ENCODE data around the gene PDZRN3. TPM values are rescaled to one million over a fixed set of nuclear protein-coding genes. Genes with fewer than 3 reads are reported as not detected.

Gene PDZRN3
- total RNA-seq, 1 donor from 2014 or later, result 4.1 TPM

DNA sequence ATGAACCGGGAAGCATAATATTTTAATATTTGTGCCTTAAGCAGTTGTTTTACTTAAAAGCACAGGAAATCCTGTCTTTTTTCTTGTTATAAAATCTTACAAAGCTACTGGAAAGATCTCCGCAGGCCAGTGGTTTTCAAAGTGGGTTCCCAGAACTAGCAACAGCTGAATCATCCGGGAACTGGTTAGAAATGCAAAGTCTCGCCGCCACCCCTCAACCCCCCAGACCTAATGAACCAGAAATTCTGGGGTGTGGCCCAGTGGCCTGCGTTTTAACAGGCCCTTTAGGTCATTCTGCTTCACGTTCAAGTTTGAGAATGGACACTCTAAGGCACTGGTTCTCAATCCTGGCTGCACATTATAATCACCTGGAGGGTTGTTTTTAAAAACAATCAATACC is 74.7 kb downstream of the PDZRN3 start:
- TF ChIP-seq, protein P1, sequence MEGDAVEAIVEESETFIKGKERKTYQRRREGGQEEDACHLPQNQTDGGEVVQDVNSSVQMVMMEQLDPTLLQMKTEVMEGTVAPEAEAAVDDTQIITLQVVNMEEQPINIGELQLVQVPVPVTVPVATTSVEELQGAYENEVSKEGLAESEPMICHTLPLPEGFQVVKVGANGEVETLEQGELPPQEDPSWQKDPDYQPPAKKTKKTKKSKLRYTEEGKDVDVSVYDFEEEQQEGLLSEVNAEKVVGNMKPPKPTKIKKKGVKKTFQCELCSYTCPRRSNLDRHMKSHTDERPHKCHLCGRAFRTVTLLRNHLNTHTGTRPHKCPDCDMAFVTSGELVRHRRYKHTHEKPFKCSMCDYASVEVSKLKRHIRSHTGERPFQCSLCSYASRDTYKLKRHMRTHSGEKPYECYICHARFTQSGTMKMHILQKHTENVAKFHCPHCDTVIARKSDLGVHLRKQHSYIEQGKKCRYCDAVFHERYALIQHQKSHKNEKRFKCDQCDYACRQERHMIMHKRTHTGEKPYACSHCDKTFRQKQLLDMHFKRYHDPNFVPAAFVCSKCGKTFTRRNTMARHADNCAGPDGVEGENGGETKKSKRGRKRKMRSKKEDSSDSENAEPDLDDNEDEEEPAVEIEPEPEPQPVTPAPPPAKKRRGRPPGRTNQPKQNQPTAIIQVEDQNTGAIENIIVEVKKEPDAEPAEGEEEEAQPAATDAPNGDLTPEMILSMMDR (IDR thresholded peaks at IDR 0.05; ENCODE audit: insufficient read depth, low read length, poor library complexity, severe bottlenecking), result no peak
- Histone ChIP-seq H3K27me3 (ENCODE audit: control insufficient read depth, insufficient read depth, low read length) (no peaks in the 10 kb centered on the region), H3K36me3 (ENCODE audit: control insufficient read depth, insufficient read depth, low read length) (no peaks in the 10 kb centered on the region), H3K4me3 (ENCODE audit: low read depth, low read length) (no peak overlapping the region)
- no peak for DNase-seq (ENCODE audit: low read depth)

DNA sequence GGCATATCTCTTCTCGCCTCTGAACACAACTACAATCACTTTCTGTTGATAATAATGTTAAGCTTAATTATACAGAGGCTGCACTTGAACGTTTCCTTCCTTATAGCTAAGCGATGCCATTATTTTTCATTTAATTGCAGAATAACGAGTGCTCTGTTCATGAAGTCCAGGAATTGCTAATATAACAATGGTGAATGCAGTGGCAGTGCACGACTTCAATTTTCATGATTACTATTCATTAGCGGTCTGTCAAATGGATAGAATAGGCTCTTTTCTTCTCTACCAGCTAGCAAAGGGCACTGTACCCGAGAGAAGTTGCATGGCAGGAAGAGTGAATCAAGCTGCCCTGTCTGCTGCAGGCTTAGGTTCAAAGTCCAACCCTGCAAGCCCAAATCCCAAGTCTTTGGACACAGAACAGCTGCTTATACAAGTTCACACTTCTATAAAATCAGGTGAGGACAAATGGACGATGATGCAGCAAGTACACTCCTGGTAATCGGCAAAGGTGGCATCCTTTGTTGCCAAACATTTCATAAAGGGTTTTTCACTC is 75.6 kb downstream of the PDZRN3 start:
- TF ChIP-seq, protein P1 (IDR thresholded peaks at IDR 0.05; ENCODE audit: insufficient read depth, low read length, poor library complexity, severe bottlenecking), result no peak
- no peaks in the 10 kb centered on the region for H3K27me3 ChIP-seq (ENCODE audit: control insufficient read depth, insufficient read depth, low read length)
- H3K36me3 ChIP-seq (ENCODE audit: control insufficient read depth, insufficient read depth, low read length), result no peaks in the 10 kb centered on the region
- no peak for DNase-seq (ENCODE audit: low read depth)
- H3K4me3 ChIP-seq (ENCODE audit: low read depth, low read length), result no peak overlapping the region

DNA sequence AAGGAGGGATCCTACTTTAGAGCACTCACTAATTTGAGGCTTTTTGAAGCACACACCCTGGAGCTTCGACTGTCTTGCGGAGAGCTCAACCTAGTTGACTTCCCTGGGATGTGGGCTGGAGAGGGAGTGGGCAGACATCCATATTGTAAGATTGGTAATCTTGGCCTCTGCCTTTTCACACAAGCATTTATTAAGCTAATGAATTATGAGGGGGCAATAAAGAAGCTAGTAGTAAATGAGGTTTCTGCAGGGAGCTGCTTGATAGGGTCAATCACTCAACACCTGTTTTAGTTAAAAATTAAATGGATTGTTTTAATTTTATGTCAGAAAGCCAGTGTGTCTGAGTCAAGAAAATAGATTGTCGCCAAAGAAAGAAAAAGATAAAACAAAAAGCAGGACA is 76.3 kb downstream of the PDZRN3 start:
- DNase-seq (ENCODE audit: low read depth), result no peak
- TF ChIP-seq, protein P1 (IDR thresholded peaks at IDR 0.05; ENCODE audit: insufficient read depth, low read length, poor library complexity, severe bottlenecking), result no peak

DNA sequence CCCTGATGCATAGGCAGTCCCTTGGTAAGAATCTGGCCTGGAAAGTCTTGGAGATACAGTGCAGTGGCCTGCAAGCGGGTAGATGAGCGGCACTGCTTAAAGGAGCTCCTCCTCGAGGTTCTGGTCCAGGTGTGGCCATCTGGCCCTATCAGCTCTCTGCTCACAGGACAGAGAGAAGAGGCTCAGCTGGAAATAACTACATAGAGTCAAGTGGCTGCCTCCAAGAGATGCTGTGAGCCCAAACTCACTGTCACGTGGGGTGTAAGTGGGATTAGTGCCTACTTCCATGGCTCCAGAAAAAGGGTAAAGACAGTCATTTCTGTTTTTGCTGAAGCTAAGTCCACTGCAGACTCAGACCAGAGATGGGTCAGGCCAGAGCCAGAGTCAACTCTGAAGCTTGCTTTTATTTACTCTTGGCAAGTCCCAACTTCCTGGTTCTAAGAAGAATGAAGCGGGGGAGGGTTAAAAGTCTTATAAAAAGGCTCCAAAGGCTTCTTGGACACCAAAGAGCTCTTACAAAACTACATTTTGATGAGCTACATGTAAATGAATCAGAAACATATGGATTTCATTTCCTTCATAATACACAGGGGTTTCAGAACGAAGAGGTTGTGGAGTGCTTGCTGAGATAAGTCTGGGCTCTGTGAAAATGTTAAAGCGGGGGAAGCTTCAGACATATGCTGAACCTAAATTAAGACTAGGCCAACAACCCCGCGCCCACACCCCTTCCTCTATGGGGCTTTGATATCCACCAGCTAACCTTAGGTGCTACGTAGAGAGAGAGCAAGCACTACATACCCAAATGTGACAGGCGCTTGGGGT is 77.1 kb downstream of the PDZRN3 start:
- TF ChIP-seq, protein P1 (IDR thresholded peaks at IDR 0.05; ENCODE audit: insufficient read depth, low read length, poor library complexity, severe bottlenecking), result no peak
- no peak overlapping the region for H3K4me3 ChIP-seq (ENCODE audit: low read depth, low read length)
- no peaks in the 10 kb centered on the region for H3K36me3 ChIP-seq (ENCODE audit: control insufficient read depth, insufficient read depth, low read length)
- H3K27me3 ChIP-seq (ENCODE audit: control insufficient read depth, insufficient read depth, low read length), result no peaks in the 10 kb centered on the region
- no peak for DNase-seq (ENCODE audit: low read depth)

More for the DNA sequence above, 76.3 kb downstream of the PDZRN3 start:
- H3K36me3 ChIP-seq (ENCODE audit: control insufficient read depth, insufficient read depth, low read length), result no peaks in the 10 kb centered on the region
- H3K4me3 ChIP-seq (ENCODE audit: low read depth, low read length), result no peak overlapping the region
- no peaks in the 10 kb centered on the region for H3K27me3 ChIP-seq (ENCODE audit: control insufficient read depth, insufficient read depth, low read length)

DNA sequence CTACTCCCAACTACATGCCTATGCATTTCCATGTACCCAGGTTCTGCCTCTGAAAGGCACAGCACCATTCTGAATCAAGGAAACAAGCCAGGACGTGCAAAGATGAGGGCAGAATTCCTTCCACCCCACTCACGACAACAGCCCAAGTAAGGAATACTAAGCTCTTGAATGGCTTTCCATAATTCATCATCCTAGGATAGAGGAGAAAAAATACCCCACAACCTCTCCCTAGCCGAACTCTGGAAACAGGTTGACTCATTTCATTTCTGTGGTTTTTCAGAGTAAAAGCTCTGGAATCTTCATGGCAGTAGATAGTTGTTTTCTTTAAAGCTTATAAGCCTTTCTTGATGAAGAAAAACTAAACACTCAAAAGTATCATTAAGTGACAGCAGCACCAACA is 77.8 kb downstream of the PDZRN3 start:
- Histone ChIP-seq H3K4me3 (ENCODE audit: low read depth, low read length) (no peak overlapping the region), H3K27me3 (ENCODE audit: control insufficient read depth, insufficient read depth, low read length) (no peaks in the 10 kb centered on the region), H3K36me3 (ENCODE audit: control insufficient read depth, insufficient read depth, low read length) (no peaks in the 10 kb centered on the region)
- peak; percentile 44 for DNase-seq (ENCODE audit: low read depth)
- TF ChIP-seq, protein P1 (IDR thresholded peaks at IDR 0.05; ENCODE audit: insufficient read depth, low read length, poor library complexity, severe bottlenecking), result no peak

Measured in kidney epithelial cell (primary cell).